NCI-H2171 (cell line): ENCODE results near the gene HNRNPM.

Experiments
- DNase-seq: peaks from one replicate; lab custom pipeline; 2025; lab: John Stamatoyannopoulos, UW

HNRNPM gene

DNA sequence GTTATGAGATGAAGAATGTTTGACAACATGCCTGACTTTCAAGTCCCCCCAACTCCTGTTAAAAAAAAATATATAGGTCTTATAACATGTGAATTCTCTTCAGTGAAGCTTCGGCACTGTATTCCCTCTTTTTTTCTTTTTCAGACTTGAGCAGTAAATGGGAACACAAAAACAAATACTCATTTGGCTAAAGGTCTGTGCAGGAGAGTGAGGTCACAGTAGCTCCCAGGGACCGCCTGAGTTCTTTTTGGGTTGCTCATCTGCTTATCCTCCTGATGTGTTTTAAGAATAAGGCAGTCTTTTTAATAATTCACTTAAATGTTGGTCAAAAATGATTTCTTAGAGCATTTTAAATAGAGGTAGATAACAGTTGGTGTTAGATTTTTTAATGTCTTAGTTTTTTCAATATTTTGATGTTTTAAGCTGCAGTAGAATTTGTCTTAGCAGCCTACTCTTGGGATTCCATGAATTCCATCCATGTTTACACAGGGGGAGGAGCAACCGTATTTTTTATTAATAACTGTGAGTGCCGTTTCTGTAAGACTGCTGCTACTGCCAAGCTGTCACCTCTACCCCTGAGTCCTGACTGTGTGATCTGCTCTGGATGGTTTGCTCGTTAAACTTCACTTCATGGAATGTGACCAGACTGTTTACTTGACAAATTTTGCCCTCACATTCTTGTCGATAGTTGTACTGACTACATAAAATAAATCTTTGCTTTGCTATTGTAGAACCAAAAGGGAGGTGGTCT, 14.9 kb downstream of the HNRNPM start:
- no peak for DNase-seq

GRCh38 chr19:8460516-8461298, 15.9 kb downstream of the HNRNPM start:
- no peak for DNase-seq

DNA sequence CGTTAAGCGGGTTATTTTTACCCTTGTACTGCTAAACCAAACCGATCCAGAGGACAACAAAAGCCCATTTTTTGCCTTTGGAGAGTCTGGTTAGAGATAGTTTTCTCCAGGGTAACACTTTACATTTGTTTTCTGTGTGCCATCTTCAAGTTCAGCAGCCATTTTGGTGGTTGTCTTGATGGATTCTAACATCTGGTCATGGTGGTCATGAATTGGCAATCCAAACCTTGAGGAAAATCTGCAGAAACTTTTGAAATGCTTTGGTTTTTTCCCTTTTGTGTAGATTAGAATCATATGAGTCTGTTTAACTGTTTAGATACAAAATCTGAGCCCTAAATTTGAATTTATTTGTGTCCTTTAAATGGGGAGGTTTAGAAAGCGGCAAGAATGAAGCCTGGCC, 16.6 kb downstream of the HNRNPM start:
- DNase-seq, result no peak

DNA sequence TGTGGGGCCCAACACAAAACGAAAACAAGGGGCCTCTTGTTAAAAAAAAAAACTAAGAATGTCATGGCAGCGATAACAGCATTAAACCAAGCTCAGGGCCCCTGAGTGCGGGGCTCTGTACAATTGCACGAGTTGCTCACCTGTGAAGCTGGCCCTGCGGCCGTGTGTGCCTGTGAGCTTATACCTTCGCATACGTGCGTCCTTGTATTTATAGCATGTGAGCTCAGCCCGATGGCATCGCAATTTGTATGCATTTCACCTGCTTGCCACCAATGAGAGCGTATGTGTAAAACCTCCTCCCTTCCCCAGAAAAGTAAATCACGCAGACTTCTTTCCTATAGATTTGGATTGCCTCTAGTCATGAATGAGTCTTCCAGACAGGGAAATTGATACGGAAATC, 17.1 kb downstream of the HNRNPM start:
- DNase-seq, result no peak

DNA sequence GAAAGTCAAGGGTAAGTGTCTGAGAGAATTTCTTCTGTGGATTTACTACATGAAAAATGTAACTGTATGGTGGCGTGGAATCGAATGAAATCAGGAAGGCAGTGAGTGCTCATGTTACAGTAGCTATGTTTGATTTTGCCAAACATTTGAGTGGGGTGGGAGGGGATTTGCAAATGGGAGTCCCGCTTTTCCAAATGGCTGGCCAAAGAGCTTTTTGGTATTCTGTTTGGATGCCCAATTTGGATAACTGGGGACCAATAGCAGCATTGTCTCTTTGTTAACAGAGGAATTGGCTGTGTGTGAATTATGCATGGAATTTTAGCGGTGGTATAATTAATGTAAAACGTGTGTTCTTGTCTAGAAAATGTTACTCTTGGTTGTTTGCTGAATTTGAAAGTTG, 17.8 kb downstream of the HNRNPM start:
- DNase-seq, result no peak

GRCh38 chr19:8463365-8463764, 18.6 kb downstream of the HNRNPM start:
- DNase-seq, result no peak

DNA sequence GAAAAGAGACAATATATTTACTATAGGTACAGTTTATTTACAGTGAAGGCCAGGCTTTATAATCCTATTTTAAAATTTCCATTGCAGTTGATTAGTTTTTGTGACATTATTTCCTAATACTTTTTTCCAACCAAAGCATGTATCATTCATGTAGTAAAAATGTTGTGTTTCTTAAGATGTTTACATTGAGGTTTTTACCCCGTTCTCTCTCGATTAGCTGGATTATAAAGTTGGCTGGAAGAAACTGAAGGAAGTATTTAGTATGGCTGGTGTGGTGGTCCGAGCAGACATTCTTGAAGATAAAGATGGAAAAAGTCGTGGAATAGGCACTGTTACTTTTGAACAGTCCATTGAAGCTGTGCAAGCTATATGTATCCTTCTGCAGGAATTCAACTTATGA, 21.2 kb downstream of the HNRNPM start:
- DNase-seq, result no peak

DNA sequence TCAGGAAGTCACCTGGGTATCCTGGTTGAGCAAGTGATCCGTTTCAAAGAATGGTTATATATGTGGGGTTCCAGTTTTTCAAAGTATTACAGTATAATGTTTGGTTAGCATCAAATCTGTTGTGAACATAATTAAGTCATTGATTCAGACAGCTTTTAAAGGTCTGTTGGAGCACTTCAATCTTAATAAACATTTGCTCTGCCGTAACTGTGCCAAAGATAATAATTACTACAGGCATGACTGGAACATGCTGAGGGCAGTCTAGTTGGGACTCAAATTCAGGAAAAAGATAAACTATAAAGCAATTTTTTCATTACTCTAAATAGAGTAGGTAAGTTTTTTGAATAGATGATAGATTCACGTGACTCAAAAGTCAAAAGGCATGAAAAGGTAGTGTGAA, 23.3 kb downstream of the HNRNPM start:
- DNase-seq, result no peak

- DNase-seq, result no peak
Measured at GRCh38 chr19:8468761-8469373, 24.1 kb downstream of the HNRNPM start.

- DNase-seq, result no peak
Measured at GRCh38 chr19:8469613-8470368, 25.0 kb downstream of the HNRNPM start.

DNA sequence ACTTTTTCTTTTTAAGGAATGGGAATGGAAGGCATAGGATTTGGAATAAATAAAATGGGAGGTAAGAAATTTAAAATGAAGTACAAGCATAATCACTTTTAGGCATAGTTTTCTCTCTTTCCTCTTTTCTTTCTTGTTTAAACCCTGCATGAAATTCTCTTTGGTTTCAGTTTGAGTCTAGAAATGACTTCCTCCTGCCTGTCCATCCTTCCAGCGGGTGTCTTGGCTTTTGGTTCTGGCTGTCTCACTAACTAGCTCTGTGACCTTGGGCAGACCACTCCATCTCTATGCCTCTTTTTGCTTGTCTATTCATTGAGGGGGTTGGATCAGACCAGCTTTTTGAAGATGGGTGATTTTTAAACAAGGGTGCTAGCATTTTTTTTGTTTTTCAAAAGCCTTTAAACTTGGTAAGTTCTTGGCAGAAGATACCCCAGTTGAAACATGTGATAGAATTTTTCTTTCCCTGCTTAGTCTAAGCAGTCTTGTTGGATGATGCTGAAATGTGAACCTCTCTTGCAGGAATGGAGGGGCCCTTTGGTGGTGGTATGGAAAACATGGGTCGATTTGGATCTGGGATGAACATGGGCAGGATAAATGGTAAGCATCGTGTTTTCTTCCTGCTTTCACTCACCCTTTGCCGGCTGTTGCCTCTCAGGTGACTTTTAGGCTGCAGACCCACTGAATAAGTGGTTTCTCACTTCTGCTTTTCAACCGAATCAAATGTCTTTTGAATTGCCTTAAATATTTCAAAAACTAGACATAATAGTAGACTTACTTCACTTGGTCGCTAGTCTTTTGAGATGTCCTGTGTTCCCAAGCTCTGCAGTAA, 29.1 kb downstream of the HNRNPM start:
- no peak for DNase-seq

- no peak for DNase-seq
Measured at GRCh38 chr19:8475005-8475404, 30.2 kb downstream of the HNRNPM start.

- DNase-seq, result no peak
Measured at GRCh38 chr19:8476524-8476923, 31.7 kb downstream of the HNRNPM start.

DNA sequence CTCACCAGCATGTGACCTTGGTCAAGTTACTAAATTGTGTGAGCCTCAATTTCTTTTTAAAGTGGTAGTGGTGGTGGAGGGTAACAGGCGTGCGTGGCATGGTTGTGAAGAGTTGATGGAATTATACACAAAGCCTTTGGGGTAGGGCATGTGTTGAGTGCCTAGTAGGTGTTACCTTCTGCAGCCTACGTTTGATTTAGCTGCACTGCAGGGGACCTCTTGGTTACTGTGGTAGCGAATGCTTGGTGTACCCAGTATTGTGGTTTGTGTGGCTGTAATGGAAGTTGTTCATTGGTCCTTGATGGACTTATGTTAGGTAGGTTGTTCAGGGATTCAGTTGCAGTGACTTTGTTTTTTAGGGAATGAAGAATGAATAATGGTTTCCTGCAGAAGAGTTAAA, 33.1 kb downstream of the HNRNPM start:
- DNase-seq, result no peak

DNA sequence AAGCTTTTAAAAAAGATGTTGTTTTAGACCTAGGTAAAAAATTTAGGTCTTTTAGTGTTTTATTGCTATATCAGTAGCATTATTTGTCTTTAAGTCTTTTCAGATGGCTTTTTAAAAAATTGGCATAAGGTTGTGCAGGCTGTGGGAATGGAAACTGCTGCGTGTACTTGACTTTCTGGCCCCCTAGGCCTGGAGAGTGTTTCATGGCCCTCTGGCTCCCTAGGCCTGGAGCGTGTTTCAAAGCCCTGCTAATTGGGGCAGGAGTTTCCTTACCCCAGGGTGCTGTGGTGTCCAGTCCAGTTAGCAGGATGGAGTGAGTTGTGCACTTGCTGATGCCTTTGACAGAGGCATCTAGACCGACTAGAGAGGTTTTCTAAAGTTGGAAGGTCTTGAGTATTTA, 33.8 kb downstream of the HNRNPM start:
- no peak for DNase-seq

GRCh38 chr19:8481201-8481600, 36.4 kb downstream of the HNRNPM start:
- DNase-seq, result no peak

- no peak for DNase-seq
Measured at GRCh38 chr19:8481616-8482015, 36.8 kb downstream of the HNRNPM start.

DNA sequence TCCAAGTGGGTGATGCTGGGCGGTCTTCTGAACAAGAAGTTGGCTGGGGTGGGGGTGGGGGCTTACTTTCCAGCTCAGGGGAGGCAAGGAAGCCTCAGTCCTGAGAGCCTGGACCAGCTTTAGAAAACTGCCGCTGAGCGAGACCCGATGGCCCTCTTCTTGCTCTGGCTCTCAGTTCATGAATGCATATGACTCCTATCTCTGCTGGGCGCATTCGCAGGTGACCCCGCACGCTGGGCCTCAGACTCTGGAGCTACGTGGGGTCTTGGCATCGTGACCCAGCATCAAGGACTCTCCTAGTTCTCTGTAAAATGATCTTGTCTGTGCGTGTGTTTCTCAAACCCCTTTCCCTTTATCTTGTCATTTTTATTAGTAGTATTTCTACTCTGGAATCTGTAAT, 37.9 kb downstream of the HNRNPM start:
- no peak for DNase-seq

DNA sequence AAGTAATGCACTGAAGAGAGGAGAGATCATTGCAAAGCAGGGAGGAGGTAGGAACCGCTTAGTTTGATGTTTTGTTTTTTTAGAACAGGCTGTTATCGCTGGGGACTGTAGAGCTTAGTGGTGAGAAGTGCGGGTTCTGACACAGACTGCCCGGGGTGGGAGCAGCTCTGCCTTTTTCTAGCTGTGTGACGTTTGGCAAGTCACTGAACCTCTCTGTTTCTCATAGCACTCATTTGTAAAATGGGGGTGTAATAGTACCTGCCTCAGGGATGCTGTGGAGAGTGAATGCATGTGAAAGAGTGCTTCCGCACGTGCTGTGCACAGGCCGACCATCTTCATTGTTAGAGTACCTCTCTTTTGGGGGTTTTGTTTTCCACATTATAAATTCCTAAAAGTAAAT, 38.4 kb downstream of the HNRNPM start:
- DNase-seq, result no peak

DNA sequence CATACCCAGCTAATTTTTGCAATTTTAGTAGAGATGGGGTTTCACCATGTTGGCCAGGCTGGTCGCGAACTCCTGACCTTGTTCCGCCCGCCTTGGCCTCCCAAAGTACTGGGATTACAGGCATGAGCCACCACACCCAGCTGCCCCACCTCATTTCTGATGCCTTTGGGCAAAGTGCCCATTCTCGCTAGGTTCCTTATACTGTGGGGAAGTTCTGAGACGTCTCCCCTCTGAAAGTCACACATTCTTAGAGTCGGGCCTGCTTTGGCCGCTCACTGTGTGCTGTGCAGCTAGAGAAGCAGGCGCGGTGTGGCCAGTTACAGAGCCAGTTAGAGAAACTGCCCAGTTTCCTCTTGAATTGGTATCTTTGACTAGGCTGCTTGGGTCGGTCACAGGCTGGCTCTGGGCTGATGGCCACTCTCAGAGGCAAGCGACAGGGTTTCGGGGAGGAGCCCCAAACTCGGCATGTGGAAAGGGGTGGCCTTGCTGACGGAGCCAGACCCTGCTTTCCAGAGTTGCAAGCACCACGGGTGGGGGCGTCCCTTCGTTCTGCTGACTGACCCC, 39.6 kb downstream of the HNRNPM start:
- no peak for DNase-seq
